Eye (tissue), 1 donor: ENCODE results near the gene CCNB1.
A peak's percentile ranks its signal among the peaks of the same experiment; 100 is the strongest.
"Not testable (repeated sequence)": the region's sequence is repeated elsewhere in the genome, so short reads cannot be mapped to it uniquely, and the experiment has no call there.

Experiments used
- DNase-seq: peaks from one replicate; pipeline ENCODE4 v3.0.0-alpha.2; 2015

Gene CCNB1

DNA sequence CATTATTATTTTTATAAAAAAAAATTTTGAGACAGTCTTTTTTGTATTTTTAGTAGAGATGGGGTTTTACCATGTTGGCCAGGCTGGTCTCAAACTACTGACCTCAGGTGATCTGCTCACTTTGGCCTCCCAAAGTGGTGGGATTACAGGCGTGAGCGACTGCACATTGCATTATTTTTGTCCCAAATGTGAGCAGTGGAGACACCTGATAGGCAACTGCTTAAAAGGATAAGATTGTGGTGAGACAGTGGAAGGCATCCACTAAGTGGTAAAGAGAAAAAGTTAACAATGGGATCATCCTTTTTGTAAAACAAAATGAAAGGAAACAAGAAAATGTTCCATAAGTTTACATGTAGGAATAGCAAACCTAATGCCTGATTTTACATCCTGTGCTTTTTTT is 20.4 kb downstream of the CCNB1 start:
- DNase-seq: no peak

DNA sequence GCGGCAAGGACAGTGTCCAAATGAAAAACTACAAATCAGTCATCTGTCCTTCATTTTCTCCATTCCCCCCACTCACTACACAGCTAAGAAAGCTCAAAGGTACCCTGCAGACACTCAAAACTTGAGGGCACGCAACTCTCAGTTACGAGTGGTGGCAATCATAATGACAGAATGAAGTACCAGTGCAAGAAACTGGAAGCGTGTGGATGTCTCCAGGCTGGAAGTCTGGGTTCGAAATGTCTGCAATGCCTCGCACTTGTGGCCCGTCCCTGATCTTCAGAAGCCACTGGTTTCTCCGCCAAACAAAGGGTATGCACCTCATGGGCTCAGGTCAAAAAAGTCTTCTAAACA is 21.8 kb downstream of the CCNB1 start:
- no peak for DNase-seq

DNA sequence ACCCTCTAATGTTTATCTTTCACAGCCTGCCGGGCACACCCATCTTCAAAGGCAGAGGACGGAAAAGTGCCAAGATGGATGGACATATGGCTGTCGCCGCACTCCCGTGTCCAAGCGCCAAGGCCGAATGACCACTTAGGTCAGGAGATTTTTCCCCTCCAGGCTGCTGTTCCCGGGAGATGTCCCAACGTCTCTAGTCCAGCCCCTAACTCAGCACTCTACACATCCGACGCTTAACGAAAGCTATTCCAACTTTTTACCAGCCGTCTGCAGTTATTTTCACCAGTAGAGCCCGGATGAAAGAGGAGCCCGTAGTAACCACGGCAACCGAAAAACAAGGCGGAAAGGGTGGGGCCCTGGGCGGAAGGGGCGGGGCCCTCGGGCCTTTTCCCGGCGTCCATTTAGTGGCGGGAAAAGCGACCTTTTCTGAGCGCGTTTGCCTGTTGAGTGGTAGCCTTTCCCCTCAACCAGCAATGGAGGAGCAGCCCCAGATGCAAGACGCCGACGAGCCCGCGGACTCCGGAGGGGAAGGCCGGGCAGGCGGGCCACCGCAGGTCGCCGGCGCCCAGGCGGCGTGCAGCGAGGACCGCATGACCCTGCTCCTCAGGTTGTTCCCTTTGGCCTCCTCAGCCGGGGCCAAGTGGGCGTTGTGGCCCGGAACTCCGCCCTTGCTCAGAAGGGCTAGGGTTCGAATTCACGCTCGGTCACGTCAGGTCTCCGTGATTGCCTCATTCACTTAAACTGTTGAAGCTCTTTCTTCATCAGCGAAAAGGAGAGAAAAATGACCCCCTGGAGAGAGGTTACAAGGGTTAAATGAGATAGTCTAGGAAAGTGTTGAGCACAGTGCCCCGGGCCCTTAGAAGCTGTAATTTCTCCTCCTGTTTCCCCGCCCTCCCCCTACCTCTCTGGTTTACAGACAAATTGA is 22.5 kb downstream of the CCNB1 start, which contains the start of gene CENPH:
Gene CENPH (plus strand): TSS at position 422 of the 925 bp plus-strand sequence. CDS start 52 bp downstream, at position 474.
- peak; percentile 98 for DNase-seq

DNA sequence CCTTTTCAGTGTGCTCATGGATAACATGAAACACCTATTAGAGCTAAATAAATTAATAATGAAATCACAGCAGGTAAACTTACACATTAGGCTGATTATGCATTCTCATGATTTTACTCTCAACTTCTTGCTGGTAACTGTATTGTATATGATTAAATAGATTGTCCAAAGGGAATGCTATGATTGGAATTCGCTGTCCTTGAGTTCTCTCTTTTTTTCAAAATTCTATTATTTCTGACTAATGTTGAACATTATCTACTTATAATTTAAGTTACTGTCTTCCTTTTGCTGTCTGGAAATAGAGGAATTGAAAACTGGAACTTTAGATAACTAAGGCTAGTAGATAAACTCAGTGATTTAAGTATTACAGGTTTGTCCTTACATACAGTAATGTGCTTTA is 35.5 kb downstream of the CCNB1 start:
- no peak for DNase-seq

DNA sequence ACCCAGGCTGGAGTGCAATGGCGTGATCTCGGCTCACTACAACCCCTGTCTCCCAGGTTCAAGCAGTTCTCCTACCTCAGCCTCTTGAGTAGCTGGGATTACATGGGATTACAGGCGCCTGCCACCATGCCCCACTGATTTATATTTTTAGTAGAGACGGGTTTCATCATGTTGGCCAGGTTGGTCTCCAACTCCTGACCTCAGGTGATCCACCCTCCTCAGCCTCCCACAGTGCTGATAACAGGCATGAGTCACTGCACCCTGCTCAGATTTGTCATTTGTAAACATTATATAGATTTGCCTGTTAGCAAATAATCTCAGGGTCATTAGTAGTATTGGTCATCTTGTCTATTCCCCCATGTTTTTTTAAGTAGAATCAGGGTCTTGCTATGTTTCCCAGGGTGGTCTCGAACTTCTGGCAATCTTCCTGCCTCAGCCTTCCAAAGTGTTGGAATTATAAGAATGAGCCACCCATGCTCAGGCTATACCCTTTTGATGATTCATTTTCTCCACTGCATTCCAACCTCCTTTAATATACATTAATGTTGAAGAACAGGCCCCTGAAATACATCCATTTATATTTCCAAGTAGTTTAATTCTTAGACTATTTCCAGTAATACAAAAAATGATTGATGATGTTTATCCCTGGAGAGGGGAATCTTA is 39.7 kb downstream of the CCNB1 start:
- DNase-seq: no peak

DNA sequence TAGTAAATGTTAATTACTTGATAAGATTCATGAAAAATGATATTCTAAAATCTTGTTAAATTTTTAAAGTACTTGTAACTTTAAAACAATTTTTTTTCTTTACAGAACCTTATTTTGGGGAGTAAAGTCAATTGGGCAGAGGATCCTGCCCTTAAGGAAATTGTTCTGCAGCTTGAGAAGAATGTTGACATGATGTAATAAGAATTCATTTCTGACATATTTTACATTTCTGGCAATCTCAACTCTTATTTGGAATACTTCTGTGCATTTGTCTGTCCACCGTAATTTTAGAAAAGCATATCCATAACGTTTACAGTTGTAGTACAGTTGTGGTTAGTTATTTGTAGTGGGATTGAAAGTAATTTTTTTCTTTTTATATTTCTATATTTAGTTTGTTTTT is 42.7 kb downstream of the CCNB1 start:
- no peak for DNase-seq

DNA sequence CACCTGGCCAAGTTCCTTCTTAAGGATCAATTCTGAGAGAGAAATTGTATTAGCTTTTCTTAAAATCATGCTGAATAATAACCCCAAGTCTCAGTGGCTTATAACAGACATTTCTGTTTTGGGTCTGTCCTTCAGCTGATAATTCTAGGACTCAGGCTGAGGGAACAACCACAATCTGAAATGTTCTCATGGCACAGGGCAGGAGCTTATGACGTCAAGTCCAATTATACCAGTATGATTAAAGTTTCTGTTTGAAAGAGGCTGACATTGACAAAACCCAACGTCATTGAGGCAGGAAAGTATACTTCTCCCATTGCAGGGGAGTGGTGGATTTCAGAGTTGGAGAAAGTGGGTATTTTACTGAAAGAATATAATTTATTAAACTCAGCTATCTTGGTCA is 44.2 kb downstream of the CCNB1 start:
- no peak for DNase-seq

DNA sequence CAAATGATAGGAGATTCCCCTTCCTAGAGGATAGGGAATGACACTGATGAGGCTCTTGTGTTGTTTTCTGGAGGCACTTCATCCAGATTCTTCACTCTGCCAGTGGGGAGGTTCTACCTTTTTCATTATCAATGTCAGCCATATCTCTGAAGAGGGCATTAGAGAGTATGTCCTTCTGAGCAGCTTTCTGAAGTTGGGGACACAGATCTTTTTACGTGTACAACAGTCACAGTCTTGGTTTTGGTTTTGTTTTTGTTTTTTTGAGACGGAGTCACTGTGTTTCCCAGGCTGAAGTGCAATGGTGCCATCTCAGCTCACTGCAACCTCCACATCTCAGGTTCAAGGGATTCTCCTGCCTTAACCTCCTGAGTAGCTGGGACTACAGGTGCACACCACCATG is 45.1 kb downstream of the CCNB1 start:
- DNase-seq: no peak

DNA sequence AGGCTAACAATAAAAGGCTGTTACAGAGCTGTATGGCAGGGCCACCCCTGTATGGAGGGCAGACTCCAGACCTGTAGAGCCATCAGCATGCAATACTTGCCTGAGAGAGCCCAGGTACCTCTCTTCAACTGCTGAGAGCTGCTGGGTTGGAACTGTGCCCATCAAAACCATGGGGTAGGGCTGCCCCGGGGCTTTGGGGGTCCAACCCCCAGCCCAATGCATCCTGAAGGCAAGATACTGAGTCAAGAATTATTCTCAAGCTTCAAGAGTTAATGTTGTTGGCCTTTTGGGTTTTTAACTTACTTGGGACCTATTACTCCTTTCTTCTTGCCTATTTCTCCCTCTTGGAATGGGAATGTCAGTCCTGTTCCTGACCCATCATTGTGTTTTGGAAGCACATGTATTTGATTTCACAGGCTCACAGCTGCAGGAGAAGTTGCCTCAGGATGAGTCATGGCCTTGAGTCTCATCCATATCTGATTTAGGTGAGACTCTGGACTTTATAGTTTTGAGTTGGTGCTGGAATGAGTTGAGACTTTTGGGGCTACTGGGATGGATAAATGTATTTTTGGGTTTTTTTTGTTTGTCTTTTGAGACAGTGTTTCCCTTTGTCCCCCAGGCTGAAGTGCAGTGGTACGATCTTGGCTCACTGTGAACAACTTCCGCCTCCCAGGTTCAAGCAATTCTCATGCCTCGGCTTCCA is 46.7 kb downstream of the CCNB1 start:
- no peak for DNase-seq

DNA sequence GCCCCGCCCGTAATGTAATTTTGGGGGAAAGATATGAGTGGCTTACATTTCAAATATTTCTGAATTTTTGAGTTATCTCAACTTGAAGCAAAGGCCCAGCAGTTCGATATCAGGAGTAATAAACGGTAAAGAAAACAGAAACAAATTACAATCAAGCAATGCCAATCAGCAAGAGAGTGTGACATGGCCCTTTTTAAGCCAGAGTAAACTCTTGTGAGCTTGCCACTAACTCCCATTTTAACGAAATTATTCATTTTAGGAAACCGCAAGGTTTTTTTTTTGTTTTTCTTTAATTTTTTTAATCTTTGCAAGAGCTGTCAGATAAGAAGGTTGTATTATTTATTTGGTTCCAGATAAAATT is 50.2 kb downstream of the CCNB1 start:
- no peak for DNase-seq

DNA sequence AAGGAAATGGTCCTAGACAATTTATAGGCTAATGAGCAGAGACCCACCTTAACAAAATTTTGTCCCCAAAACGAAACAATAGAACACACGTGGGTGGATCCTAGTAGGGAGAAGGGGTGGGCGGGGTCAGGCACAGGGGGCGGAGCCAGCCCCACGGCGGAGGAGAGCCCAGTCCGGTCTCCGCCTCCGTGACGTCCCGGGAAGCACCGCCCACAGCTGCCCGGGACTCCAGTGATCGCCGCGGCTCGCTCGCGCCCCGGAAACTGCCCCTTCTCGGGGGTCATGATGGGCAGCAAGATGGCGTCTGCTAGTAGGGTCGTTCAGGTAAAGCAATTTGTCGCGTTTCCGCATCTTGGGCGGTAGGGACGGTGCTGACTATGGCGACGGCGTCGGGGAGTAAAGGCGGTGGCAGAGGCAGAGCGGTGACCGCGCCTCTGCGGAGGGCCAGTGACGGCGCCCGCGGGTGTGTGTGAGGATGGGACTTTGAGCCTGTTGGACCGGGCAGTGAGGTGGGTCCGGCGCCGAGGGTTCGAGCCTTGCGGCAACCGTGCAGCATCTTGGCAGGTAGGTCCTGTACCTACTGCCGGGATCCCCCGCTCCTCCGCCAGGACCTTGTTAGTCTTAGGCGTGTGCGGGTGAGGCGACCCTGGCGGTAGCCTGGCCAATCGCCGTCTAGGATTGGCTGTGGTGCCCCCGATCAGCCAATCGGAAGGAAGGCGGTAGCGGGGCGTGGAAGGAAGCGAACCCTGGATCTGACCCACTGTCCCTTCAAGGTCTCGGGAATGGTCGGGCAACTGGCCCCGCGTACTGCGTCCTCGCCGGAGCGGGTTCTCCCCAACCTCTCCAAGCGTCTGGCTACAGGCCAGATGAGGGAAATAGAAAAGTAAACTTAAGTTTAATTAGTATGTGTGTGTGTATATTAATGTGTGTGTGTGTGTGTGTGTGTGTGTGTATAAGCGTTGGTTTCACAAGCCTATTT is 50.9 kb downstream of the CCNB1 start:
- peak; percentile 97 for DNase-seq

DNA sequence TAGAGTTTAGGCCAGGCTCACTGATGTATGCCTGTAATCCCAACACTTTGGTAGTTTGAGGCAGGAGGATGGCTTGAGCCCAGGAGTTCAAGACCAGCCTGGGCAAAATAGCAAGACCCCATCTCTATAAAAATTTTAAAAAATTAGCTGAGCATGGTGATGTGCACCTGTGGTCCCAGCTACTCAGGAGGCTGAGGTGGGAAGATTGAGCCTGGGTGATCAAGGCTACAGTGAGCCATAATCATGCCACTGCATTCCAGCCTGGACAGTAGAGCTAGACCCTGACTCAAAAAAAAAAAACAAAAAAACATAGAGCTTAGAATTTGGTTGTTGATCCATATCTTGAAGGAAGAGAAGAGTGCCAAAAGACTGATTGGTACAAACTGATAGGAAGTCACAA is 53.0 kb downstream of the CCNB1 start:
- no peak for DNase-seq

DNA sequence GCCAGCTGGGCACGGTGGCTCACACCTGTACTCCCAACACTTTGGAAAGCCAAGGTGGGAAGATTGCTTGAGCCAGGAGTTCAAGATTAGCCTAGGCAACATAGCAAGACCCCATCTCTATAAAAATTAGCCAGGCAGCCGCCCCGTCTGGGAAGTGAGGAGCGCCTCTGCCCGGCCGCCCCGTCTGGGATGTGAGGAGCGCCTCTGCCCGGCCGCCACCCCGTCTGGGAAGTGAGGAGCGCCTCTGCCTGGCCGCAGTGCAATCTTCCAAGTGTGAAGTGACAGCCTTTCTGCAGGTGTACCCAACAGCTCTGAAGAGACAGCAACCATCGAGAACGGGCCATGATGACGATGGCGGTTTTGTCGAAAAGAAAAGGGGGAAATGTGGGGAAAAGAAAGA is 53.4 kb downstream of the CCNB1 start:
- not testable (repeated sequence) for DNase-seq

DNA sequence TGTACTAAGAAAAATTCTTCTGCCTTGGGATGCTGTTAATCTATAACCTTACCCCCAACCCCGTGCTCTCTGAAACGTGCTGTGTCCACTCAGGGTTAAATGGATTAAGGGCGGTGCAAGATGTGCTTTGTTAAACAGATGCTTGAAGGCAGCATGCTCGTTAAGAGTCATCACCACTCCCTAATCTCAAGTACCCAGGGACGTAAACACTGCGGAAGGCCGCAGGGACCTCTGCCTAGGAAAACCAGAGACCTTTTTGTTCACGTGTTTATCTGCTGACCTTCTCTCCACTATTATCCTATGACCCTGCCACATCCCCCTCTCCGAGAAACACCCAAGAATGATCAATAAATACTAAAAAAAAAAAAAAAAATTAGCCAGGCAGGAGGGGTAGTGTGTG is 53.9 kb downstream of the CCNB1 start:
- not testable (repeated sequence) for DNase-seq

DNA sequence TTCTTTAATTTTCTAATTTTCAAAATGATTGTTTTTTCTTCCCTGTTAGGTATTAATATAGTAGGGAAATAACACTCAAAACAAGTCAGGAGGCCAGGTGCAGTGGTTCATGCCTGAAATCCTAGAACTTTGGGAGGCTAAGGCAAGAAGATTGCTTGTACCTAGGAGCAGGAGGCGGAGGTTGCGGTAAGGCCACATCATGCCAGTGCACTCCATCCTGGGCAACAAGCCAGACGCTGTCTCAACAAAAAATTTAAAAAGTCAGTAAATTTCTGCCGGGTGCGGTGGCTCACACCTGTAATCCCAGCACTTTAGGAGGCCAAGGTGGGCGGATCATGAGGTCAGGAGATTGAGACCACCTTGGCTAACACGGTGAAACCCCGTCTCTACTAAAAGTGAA is 57.6 kb downstream of the CCNB1 start:
- no peak for DNase-seq

DNA sequence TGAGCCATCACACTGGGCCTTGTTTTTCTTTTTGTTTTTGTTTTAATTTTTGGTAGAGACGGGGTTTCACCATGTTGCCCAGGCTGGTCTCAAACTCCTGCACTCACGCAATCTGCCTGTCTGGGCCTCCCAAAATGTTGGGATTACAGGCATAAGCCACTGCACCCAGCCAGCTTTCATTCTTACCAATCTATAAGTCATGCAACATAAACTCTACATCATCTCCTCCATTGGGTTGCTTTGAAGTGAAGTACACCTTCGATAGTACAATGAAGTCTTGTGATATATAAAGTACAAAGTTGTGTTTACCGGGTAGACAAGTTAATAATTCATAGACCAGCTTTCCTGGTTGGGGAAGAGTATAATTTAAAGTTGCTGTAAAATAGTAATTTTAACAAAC is 58.9 kb downstream of the CCNB1 start:
- DNase-seq: no peak
